HFFc6 (cell line): ENCODE results near the gene PARD3. TPM values are rescaled to one million over a fixed set of nuclear protein-coding genes. Genes with fewer than 3 reads are reported as not detected.

Experiments used
- DNase-seq: peaks from one replicate; pipeline ENCODE4 v3.0.0-alpha.2; 2018
- H3K27ac Mint-ChIP-seq: 2 replicates; pipeline ENCODE4 v1.8.0; 2020; ENCODE audit warnings: mild to moderate bottlenecking, mixed read lengths
- H3K27me3 Mint-ChIP-seq: 2 replicates; pipeline ENCODE4 v1.8.0; 2021; ENCODE audit warnings: mild to moderate bottlenecking, moderate library complexity, mixed read lengths; ENCODE audit not compliant: insufficient read depth
- H3K36me3 Mint-ChIP-seq: 2 replicates; pipeline ENCODE4 v1.8.0; 2021; ENCODE audit warnings: low read depth, mixed read lengths
- H3K4me1 Mint-ChIP-seq: 2 replicates; pipeline ENCODE4 v1.8.0; 2020; ENCODE audit warnings: low read depth, mixed read lengths
- H3K4me3 Mint-ChIP-seq: 2 replicates; pipeline ENCODE4 v1.8.0; 2020; ENCODE audit warnings: mild to moderate bottlenecking, moderate library complexity, mixed read lengths
- H3K9me3 Mint-ChIP-seq: 2 replicates; pipeline ENCODE4 v1.8.0; 2020; ENCODE audit warnings: mild to moderate bottlenecking, mixed read lengths
- total RNA-seq, 6 experiments: library from RNA; stranded (reverse); fragmentation: NEBNext Ultra II Directional; extraction: Animal tissue kit (Norgen Biotek cat#: 25700); gene quantifications; 2 replicates in 1 of 6; 3 replicates in 5 of 6; pipeline ENCODE4 v1.2.3, GENCODE V29; 2021
- TF ChIP-seq, protein P1 (sequence below): fragments of 200-600 bp; sonication (generic); IDR thresholded peaks from 2 replicates; pipeline ENCODE4 v1.5.0; 2021; ENCODE audit warnings: antibody characterized with exemption, mild to moderate bottlenecking

The PARD3 gene
- total RNA-seq, 6 experiments from 2014 or later = 19.9 to 24.3 (median 23.1) TPM

DNA sequence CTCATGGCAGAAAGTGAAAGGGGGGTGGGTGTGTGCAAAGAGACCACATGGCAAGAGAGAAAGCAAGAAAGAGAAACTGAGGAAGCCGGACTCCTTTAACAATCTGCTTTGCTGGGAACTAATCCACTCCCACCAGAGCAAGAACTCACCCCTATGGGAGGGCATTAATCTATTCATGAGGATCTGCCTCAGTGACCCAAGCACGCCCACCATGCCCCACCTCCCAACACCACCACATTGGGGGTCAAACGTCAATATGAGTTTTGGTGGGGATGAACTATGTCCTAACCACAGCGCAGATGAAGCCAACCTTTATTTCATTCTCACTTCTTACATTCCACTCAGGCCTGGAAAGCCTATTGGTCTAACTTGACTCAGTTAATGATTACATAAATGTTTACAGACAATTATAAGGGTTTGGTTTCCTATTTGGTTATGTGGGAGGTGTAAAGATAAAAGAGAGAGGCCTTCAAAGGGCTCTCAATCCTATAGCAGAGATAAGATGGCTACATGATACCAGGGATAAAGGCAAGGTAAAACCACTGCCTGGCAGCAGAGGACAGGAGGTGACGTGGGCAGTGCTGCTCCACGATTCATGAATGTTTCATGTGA is 601.8 kb downstream of the PARD3 start:
- H3K4me3 Mint-ChIP-seq = no peak overlapping the region
- H3K27ac Mint-ChIP-seq = no peak overlapping the region
- no peaks in the 10 kb centered on the region for H3K27me3 Mint-ChIP-seq
- TF ChIP-seq, protein P1, sequence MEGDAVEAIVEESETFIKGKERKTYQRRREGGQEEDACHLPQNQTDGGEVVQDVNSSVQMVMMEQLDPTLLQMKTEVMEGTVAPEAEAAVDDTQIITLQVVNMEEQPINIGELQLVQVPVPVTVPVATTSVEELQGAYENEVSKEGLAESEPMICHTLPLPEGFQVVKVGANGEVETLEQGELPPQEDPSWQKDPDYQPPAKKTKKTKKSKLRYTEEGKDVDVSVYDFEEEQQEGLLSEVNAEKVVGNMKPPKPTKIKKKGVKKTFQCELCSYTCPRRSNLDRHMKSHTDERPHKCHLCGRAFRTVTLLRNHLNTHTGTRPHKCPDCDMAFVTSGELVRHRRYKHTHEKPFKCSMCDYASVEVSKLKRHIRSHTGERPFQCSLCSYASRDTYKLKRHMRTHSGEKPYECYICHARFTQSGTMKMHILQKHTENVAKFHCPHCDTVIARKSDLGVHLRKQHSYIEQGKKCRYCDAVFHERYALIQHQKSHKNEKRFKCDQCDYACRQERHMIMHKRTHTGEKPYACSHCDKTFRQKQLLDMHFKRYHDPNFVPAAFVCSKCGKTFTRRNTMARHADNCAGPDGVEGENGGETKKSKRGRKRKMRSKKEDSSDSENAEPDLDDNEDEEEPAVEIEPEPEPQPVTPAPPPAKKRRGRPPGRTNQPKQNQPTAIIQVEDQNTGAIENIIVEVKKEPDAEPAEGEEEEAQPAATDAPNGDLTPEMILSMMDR = no peak
- H3K4me1 Mint-ChIP-seq = peaks cover 7% of the 10 kb centered on the region; the same call in 1 of the 2 replicates
- H3K36me3 Mint-ChIP-seq = no peaks in the 10 kb centered on the region
- no peaks in the 10 kb centered on the region for H3K9me3 Mint-ChIP-seq
- DNase-seq = no peak

DNA sequence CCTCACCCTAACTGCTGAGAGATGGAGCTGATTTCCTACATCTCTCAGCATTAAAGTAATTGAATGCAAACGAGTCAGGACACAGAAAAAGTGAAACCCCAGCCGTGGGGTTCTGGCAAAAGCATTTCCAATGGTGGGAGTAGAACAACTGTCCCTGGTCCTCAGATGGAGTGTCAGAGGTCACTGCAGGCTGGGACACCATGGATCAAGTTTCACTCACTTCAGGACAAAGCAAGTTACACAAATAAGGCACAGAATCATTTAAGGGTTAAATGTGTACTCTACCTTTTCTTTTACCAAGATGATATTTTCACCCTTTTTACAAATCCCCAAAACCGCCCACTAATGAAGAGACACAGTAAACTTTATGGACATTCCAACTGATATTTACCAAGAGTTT is 607.8 kb downstream of the PARD3 start:
- H3K36me3 Mint-ChIP-seq = no peaks in the 10 kb centered on the region
- H3K4me3 Mint-ChIP-seq = no peak overlapping the region
- TF ChIP-seq, protein P1 = no peak
- DNase-seq = no peak
- H3K27ac Mint-ChIP-seq = no peak overlapping the region
- no peaks in the 10 kb centered on the region for H3K9me3 Mint-ChIP-seq
- no peaks in the 10 kb centered on the region for H3K27me3 Mint-ChIP-seq
- no peaks in the 10 kb centered on the region for H3K4me1 Mint-ChIP-seq

DNA sequence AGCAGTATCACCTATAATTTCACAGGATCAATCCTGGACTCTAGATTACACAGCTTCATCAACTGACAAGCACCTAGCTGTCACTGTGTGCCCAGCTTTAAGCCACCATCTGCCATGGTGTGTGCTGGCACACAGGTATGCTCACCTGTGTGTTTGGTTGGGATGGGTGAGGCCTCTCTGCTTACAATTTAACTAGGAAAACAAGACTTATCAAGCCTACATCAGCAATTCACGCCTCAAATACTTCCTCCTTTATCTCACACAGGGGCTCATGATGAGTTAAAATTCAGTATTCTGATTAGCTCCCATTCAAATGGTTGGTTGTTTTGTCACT is 608.2 kb downstream of the PARD3 start:
- Mint-ChIP-seq H3K9me3 (no peaks in the 10 kb centered on the region), H3K27me3 (no peaks in the 10 kb centered on the region), H3K36me3 (no peaks in the 10 kb centered on the region), H3K27ac (no peak overlapping the region), H3K4me1 (no peaks in the 10 kb centered on the region), H3K4me3 (no peak overlapping the region)
- DNase-seq = no peak
- TF ChIP-seq, protein P1 = no peak

DNA sequence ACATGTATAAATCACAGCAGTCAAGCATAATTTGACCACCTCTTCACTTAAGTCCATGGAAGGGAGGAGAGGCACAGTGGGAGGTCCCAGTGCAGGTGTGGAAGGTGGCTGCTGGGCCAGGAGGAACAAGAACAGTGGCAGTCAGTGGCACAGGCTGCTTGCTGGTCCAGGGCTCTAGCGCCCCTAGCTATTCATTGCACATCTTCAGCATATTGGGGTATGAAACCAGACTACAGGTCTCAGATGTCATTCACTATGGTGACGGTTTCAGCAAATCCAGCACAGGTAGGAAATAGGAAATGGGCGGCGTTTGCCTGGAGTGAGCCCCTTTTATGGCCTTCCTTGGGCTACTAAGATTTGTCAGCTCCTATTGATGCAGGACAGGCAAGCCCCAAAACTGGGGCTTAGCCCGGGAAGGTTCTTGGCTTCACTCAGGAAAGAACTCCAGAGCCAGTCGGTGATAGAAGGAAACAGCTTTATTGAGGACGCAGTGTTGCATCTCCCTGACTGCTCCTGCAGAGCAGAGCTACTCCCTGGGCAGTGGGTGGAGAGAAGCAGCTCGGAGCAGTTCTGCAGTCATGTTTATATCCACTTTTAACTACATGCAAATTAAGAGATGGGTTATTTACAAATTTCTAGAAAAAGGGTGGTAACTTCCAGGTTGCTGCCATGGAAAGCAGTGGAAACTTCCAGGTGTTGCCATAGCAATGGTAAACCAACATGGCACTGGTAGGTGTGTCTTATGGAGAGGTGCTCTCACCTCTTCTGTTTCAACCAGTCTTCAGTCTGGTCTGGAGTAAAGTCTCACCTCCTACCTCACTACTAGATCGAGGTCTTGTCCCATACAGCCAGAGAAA is 608.8 kb downstream of the PARD3 start:
- no peak overlapping the region for H3K4me3 Mint-ChIP-seq
- H3K27me3 Mint-ChIP-seq = no peaks in the 10 kb centered on the region
- TF ChIP-seq, protein P1 = peak; percentile 18; the same call in 1 of the 2 replicates
- no peak overlapping the region for H3K27ac Mint-ChIP-seq
- H3K36me3 Mint-ChIP-seq = no peaks in the 10 kb centered on the region
- no peaks in the 10 kb centered on the region for H3K4me1 Mint-ChIP-seq
- H3K9me3 Mint-ChIP-seq = no peaks in the 10 kb centered on the region
- DNase-seq = no peak

DNA sequence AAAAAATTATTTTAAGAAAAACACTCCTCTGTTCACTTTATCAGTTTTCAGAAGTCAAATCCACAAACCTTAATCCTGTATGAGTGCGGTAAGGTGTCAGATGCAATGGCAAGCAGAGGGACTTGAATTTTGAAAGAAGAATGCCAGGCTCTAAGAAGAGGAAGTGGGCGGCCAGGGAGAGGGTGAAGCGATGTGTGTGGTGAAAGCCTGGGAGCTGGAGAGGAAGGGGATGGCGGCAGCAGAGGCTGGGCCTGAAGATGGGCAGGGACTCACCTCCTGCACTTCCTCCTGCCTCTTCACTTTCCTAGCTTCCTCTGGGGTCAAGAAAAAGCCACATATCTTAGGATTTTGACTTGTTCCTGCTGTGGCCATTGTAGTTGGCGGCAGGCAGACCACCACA is 609.6 kb downstream of the PARD3 start:
- H3K27ac Mint-ChIP-seq = no peak overlapping the region
- no peaks in the 10 kb centered on the region for H3K4me1 Mint-ChIP-seq
- H3K4me3 Mint-ChIP-seq = no peak overlapping the region
- no peaks in the 10 kb centered on the region for H3K27me3 Mint-ChIP-seq
- H3K9me3 Mint-ChIP-seq = no peaks in the 10 kb centered on the region
- no peaks in the 10 kb centered on the region for H3K36me3 Mint-ChIP-seq
- TF ChIP-seq, protein P1 = no peak
- no peak for DNase-seq
